Neural cell (in vitro differentiated cells): ENCODE results near the gene TBC1D14.

Experiments used
- CTCF ChIP-seq: fragments of 450-650 bp; IDR thresholded peaks from 2 replicates; pipeline ENCODE4 v1.5.1; 2014; ENCODE audit warnings: antibody characterized with exemption, mild to moderate bottlenecking, moderate library complexity; ENCODE audit not compliant: poor library complexity, severe bottlenecking
- EP300 ChIP-seq: fragments of 450-650 bp; conservative IDR thresholded peaks from 2 replicates; pipeline ENCODE4 v1.6.1; 2014; ENCODE audit warnings: antibody characterized with exemption, mild to moderate bottlenecking, moderate library complexity; ENCODE audit not compliant: poor library complexity, severe bottlenecking
- EZH2 ChIP-seq: fragments of 200-600, 300-800 bp; shearing (Covaris generic), sonication (generic); IDR thresholded peaks from 2 replicates; pipeline ENCODE4 v1.6.1; 2014; ENCODE audit warnings: antibody characterized with exemption, low read length, borderline replicate concordance, mild to moderate bottlenecking; ENCODE audit not compliant: insufficient read depth, poor library complexity, severe bottlenecking
- POLR2AphosphoS5 ChIP-seq: IDR thresholded peaks from 2 replicates; pipeline ENCODE4 v1.6.1; 2012

GRCh38 chr4:6914448-6914847 is 4.8 kb downstream of the TBC1D14 start:
- TF ChIP-seq EP300 (no peak), CTCF (no peak), EZH2 (no peak), POLR2AphosphoS5 (no peak)
